Right lobe of liver (tissue), 4 donors: Measurements from ENCODE around the gene KLF11.

Experiments
- CTCF ChIP-seq, 4 donors: fragments of 200-600 bp in 3 of 4; fragments of 450-650 bp in 1 of 4; IDR thresholded peaks; one replicate each; pipeline versions ENCODE4 v1.5.1 to v1.8.0; 2016 to 2022; ENCODE audit warnings: antibody characterized with exemption in 4 of 4, mild to moderate bottlenecking in 2 of 4
- POLR2A ChIP-seq: fragments of 450-650 bp; IDR thresholded peaks from one replicate; pipeline ENCODE4 v1.6.1; 2017; ENCODE audit warnings: antibody characterized with exemption, mild to moderate bottlenecking
- donor health status: DM: no; HTN: no; CAD: no.
- donor health status: DM: no; HTN: no; CAD: no.
- donor health status: DM: no; HTN: yes; CAD: no.

- peak; percentile 86 to 91 (median 88) for TF ChIP-seq CTCF (IDR thresholded peaks at IDR 0.05)
- TF ChIP-seq POLR2A: no peak
These were observed 29.5 kb downstream of the KLF11 start for GRCh38 chr2:10072656-10073480.
